ENCODE results near the gene SRD5A3.

- TF ChIP-seq, protein P1, sequence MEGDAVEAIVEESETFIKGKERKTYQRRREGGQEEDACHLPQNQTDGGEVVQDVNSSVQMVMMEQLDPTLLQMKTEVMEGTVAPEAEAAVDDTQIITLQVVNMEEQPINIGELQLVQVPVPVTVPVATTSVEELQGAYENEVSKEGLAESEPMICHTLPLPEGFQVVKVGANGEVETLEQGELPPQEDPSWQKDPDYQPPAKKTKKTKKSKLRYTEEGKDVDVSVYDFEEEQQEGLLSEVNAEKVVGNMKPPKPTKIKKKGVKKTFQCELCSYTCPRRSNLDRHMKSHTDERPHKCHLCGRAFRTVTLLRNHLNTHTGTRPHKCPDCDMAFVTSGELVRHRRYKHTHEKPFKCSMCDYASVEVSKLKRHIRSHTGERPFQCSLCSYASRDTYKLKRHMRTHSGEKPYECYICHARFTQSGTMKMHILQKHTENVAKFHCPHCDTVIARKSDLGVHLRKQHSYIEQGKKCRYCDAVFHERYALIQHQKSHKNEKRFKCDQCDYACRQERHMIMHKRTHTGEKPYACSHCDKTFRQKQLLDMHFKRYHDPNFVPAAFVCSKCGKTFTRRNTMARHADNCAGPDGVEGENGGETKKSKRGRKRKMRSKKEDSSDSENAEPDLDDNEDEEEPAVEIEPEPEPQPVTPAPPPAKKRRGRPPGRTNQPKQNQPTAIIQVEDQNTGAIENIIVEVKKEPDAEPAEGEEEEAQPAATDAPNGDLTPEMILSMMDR (IDR thresholded peaks at IDR 0.05): no peak
- no peak for TF ChIP-seq POLR2A (IDR thresholded peaks at IDR 0.05)
Measured at GRCh38 chr4:55356991-55357461, 11.0 kb downstream of the SRD5A3 start.
